A673 (cell line): ENCODE measurements around the gene SLC2A1.

Experiments used
- EZH2 ChIP-seq: fragments of 200-600 bp; sonication (generic); IDR thresholded peaks from 2 replicates; pipeline ENCODE4 v1.6.1; 2017; ENCODE audit warnings: borderline replicate concordance, low read depth, mild to moderate bottlenecking, mixed read lengths, antibody characterized with exemption, low read length; ENCODE audit not compliant: poor library complexity, severe bottlenecking
- TF ChIP-seq, protein P1 (sequence below): fragments of 300-800, 200-600 bp; sonication (generic); conservative IDR thresholded peaks from 2 replicates; pipeline ENCODE4 v1.5.1; 2017; ENCODE audit warnings: low read depth, mild to moderate bottlenecking, antibody characterized with exemption, low read length, moderate library complexity, mixed read lengths

- TF ChIP-seq, protein P1, sequence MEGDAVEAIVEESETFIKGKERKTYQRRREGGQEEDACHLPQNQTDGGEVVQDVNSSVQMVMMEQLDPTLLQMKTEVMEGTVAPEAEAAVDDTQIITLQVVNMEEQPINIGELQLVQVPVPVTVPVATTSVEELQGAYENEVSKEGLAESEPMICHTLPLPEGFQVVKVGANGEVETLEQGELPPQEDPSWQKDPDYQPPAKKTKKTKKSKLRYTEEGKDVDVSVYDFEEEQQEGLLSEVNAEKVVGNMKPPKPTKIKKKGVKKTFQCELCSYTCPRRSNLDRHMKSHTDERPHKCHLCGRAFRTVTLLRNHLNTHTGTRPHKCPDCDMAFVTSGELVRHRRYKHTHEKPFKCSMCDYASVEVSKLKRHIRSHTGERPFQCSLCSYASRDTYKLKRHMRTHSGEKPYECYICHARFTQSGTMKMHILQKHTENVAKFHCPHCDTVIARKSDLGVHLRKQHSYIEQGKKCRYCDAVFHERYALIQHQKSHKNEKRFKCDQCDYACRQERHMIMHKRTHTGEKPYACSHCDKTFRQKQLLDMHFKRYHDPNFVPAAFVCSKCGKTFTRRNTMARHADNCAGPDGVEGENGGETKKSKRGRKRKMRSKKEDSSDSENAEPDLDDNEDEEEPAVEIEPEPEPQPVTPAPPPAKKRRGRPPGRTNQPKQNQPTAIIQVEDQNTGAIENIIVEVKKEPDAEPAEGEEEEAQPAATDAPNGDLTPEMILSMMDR = no peak
- TF ChIP-seq EZH2 = no peak
Observed at GRCh38 chr1:43001434-43001833, 42.8 kb upstream of the SLC2A1 start.
